ENCODE measurements around the gene OPRL1.

The OPRL1 gene

GRCh38 chr20:64042054-64042781 lies 37.7 kb upstream of the OPRL1 start:
- no peak for DNase-seq

- DNase-seq: no peak
Measured at GRCh38 chr20:64043768-64044167, 36.1 kb upstream of the OPRL1 start.

- DNase-seq: no peak
Measured at GRCh38 chr20:64044484-64045247, 35.2 kb upstream of the OPRL1 start.

- no peak for DNase-seq
Measured at GRCh38 chr20:64045346-64046011, 34.4 kb upstream of the OPRL1 start.

- no peak for DNase-seq
Measured at GRCh38 chr20:64047046-64047389, 32.9 kb upstream of the OPRL1 start.

GRCh38 chr20:64047968-64048401 lies 31.9 kb upstream of the OPRL1 start:
- DNase-seq: no peak

GRCh38 chr20:64048402-64049044 lies 31.4 kb upstream of the OPRL1 start:
- no peak for DNase-seq

GRCh38 chr20:64049060-64049877 lies 30.6 kb upstream of the OPRL1 start, which contains the start of gene SOX18:
Gene SOX18, minus strand, starts transcription at chr20:64049639. Its CDS starts 123 bp downstream, at chr20:64049516.
- no peak for DNase-seq

GRCh38 chr20:64049878-64050260 lies 30.0 kb upstream of the OPRL1 start:
- DNase-seq: no peak

GRCh38 chr20:64050261-64051032 lies 29.4 kb upstream of the OPRL1 start:
- no peak for DNase-seq

- DNase-seq: no peak
Measured at GRCh38 chr20:64051033-64051452, 28.8 kb upstream of the OPRL1 start.

- no peak for DNase-seq
Measured at GRCh38 chr20:64051561-64052325, 28.1 kb upstream of the OPRL1 start.

GRCh38 chr20:64052326-64052722 lies 27.6 kb upstream of the OPRL1 start:
- DNase-seq: no peak

GRCh38 chr20:64052987-64053840 lies 26.7 kb upstream of the OPRL1 start:
- no peak for DNase-seq

- no peak for DNase-seq
Measured at GRCh38 chr20:64053841-64054661, 25.8 kb upstream of the OPRL1 start.

- DNase-seq: no peak
Measured at GRCh38 chr20:64055396-64055892, 24.4 kb upstream of the OPRL1 start.

GRCh38 chr20:64055893-64056638 lies 23.8 kb upstream of the OPRL1 start:
- DNase-seq: no peak

GRCh38 chr20:64056639-64056888 lies 23.3 kb upstream of the OPRL1 start:
- no peak for DNase-seq

Data from activated CD4-positive, CD25-positive, alpha-beta regulatory T cell (primary cell).